K562 (cell line): ENCODE results near the gene TFAP2A. TPM values are rescaled to one million over a fixed set of nuclear protein-coding genes. Genes with fewer than 3 reads are reported as not detected.

Experiments used
- BDP1 ChIP-seq: IDR thresholded peaks from 3 replicates; pipeline ENCODE4 v1.6.1; 2011; ENCODE audit not compliant: insufficient read length, insufficient read depth
- BMI1 ChIP-seq: fragments of 150-350 bp; IDR thresholded peaks from 2 replicates; pipeline ENCODE4 v1.6.1; 2014; ENCODE audit warnings: low read length
- BRD4 ChIP-seq: fragments of 200-600 bp; sonication (generic); IDR thresholded peaks from 2 replicates; pipeline ENCODE4 v1.6.1; 2017; ENCODE audit warnings: inconsistent platforms
- CBFA2T2 ChIP-seq: fragments of 450-650 bp; conservative IDR thresholded peaks from 2 replicates; pipeline ENCODE4 v1.6.1; 2017; ENCODE audit warnings: mild to moderate bottlenecking
- CHD1 ChIP-seq: fragments of 200-600 bp; sonication (generic); IDR thresholded peaks from one replicate; pipeline ENCODE4 v1.6.1; 2012; ENCODE audit warnings: mild to moderate bottlenecking, moderate library complexity, low read length, inconsistent platforms
- DDX20 ChIP-seq: fragments of 450-650 bp; IDR thresholded peaks from 2 replicates; pipeline ENCODE4 v1.6.1; 2016; ENCODE audit warnings: missing genetic modification characterization, low read depth, mild to moderate bottlenecking, missing compliant biosample characterization, moderate library complexity
- EP400 ChIP-seq: fragments of 450-650 bp; IDR thresholded peaks from 2 replicates; pipeline ENCODE4 v1.6.1; 2017; ENCODE audit warnings: antibody characterized with exemption, mild to moderate bottlenecking, moderate library complexity
- EZH2 ChIP-seq: IDR thresholded peaks from 2 replicates; pipeline ENCODE4 v1.6.1; 2012; ENCODE audit warnings: low read depth, mild to moderate bottlenecking, inconsistent platforms, low read length, borderline replicate concordance
- GATAD2B ChIP-seq: fragments of 450-650 bp; IDR thresholded peaks from 2 replicates; pipeline ENCODE4 v1.6.1; 2017; ENCODE audit warnings: mild to moderate bottlenecking, borderline replicate concordance
- KDM4B ChIP-seq, 2 experiments: fragments of 450-650 bp in 1 of 2; sonication (generic) in 1 of 2; IDR thresholded peaks; 2 replicates each; pipeline ENCODE4 v1.6.1; 2016 to 2017; ENCODE audit warnings: borderline replicate concordance in 2 of 2, antibody characterized with exemption in 1 of 2, low read depth in 1 of 2, mild to moderate bottlenecking in 1 of 2
- KLF1 ChIP-seq: fragments of 450-650 bp; IDR thresholded peaks from 2 replicates; pipeline ENCODE4 v1.6.1; 2016; ENCODE audit warnings: missing genetic modification characterization, missing compliant biosample characterization
- KLF16 ChIP-seq: IDR thresholded peaks from 2 replicates; pipeline ENCODE4 v1.6.1; 2016; ENCODE audit warnings: antibody characterized with exemption
- NFE2 ChIP-seq: IDR thresholded peaks from 2 replicates; pipeline ENCODE4 v1.6.1; 2014; ENCODE audit warnings: antibody characterized with exemption, low read depth
- RCOR1 ChIP-seq, 2 experiments: IDR thresholded peaks; 2 replicates each; pipeline ENCODE4 v1.6.1; 2012; ENCODE audit warnings: low read depth in 2 of 2, low read length in 2 of 2, borderline replicate concordance in 1 of 2, improper control_type of control experiment in 1 of 2
- STAT5A ChIP-seq: IDR thresholded peaks from 2 replicates; pipeline ENCODE4 v1.6.1; 2012; ENCODE audit warnings: low read length, inconsistent platforms, borderline replicate concordance
- TARDBP ChIP-seq: fragments of 450-650 bp; IDR thresholded peaks from 2 replicates; pipeline ENCODE4 v1.6.1; 2016
- TCF7L2 ChIP-seq: fragments of 150-350 bp; IDR thresholded peaks from 2 replicates; pipeline ENCODE4 v1.6.1; 2016; ENCODE audit warnings: low read depth, mild to moderate bottlenecking, low read length, moderate library complexity
- TFAM ChIP-seq: fragments of 250-450 bp; sonication (Bioruptor Pico); conservative IDR thresholded peaks from 2 replicates; pipeline ENCODE4 v1.5.0; 2021; ENCODE audit warnings: mild to moderate bottlenecking, moderate library complexity
- TRIM24 ChIP-seq, 2 experiments: fragments of 450-650 bp; IDR thresholded peaks; 2 replicates each; pipeline ENCODE4 v1.6.1; 2016
- ZNF3 ChIP-seq: fragments of 250-450 bp; sonication (Bioruptor Pico); IDR thresholded peaks from 2 replicates; pipeline ENCODE4 v1.5.0; 2021; ENCODE audit warnings: mild to moderate bottlenecking, moderate library complexity
- ZNF561 ChIP-seq: fragments of 450-650 bp; formaldehyde crosslinking; conservative IDR thresholded peaks from 2 replicates; pipeline ENCODE4 v1.4.0; 2020; ENCODE audit warnings: mild to moderate bottlenecking, moderate library complexity
- ZNF586 ChIP-seq: fragments of 450-650 bp; formaldehyde crosslinking; conservative IDR thresholded peaks from 2 replicates; pipeline ENCODE4 v1.4.0; 2020; ENCODE audit warnings: mild to moderate bottlenecking, moderate library complexity
- ZNF644 ChIP-seq: fragments of 200-800 bp; sonication (Bioruptor generic); IDR thresholded peaks from 2 replicates; pipeline ENCODE4 v1.6.1; 2016; ENCODE audit warnings: low read depth, missing genetic modification characterization, missing compliant biosample characterization
- polyA plus RNA-seq, 8 experiments: library from polyadenylated mRNA; depleted of rRNA in 4 of 8; stranded (reverse) in 5 of 8; unstranded in 3 of 8; fragments of >200 nt; fragmentation: Nextera tagmentation in 2 of 8; fragmentation: Illumina TruSeq in 1 of 8; extraction: Ambion mirVana in 2 of 8; extraction: Trizol in 1 of 8; gene quantifications; 2 replicates each; pipeline versions ENCODE4 v1.2.1 to v1.2.3, GENCODE V29; 2011 to 2014; ENCODE audit warnings: inconsistent platforms in 1 of 8, missing spikeins in 1 of 8
- total RNA-seq, 7 experiments: library from RNA; depleted of rRNA in 6 of 7; stranded (reverse); fragments of >200 nt in 6 of 7; fragmentation: Illumina TruSeq in 2 of 7; extraction: Trizol in 2 of 7; gene quantifications; 2 replicates each; pipeline versions ENCODE4 v1.2.1 to v1.2.3, GENCODE V29; 2011 to 2021; ENCODE audit warnings: low replicate concordance in 1 of 7
- TF ChIP-seq, protein P1 (sequence below): fragments of 200-800 bp; sonication (Bioruptor generic); IDR thresholded peaks from 2 replicates; pipeline ENCODE4 v1.6.1; 2017; ENCODE audit warnings: missing genetic modification characterization, missing compliant biosample characterization
- TF ChIP-seq, protein P2 (sequence below): IDR thresholded peaks from 2 replicates; pipeline ENCODE4 v1.6.1; 2014; ENCODE audit warnings: antibody characterized with exemption
- TF ChIP-seq, protein P3 (sequence below): fragments of 450-650 bp; IDR thresholded peaks from 2 replicates; pipeline ENCODE4 v1.6.1; 2016; ENCODE audit warnings: missing biosample characterization, missing genetic modification characterization

The TFAP2A gene
- total and polyA plus RNA-seq, 9 of the 15 experiments (the other 6 are each of a cell fraction or from before 2014, with no cell fraction given): 0.14 to 0.53 (median 0.19) TPM; not detected in 1

DNA sequence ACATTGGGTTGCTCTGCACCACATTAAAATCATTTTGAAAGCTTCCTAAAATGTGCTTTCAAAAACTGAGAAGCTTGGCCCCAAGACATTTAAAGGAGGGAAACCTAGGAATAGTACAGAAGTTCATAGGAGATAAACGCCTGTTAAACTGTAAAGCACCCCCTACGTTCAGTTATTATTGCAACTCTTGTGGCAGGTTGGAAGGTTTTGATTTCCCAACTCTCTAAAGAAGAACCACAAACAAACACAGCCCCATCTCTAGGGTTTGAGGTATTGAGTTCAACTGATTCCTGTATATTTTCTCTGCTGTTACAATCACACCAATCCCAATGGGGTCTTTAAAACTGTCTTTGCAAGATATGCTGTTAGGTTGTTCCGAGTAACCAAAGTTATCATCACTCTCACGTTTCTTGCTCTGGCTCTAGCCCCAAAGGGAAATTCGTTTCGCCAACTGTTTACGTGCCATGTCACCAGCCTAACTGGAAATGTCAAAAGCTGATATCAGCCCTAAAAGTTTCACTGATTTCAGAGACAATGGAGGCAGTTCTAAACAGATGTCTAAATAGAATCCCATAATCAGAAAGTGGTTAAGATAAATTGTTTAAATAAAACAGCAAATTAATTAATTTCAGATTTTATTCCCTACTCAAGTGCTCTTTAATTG, 12.1 kb downstream of the TFAP2A start (continued):
- TF ChIP-seq CBFA2T2: peak; percentile 37; the same call in 1 of the 2 replicates
- TF ChIP-seq ZNF644: no peak
- TF ChIP-seq TFAM: no peak
- no peak for TF ChIP-seq TRIM24 (IDR thresholded peaks at IDR 0.05)
- TF ChIP-seq BDP1: no peak
- 0 out of 2 replicates have a peak, but pooled peaks have one; percentile 25 for TF ChIP-seq BRD4
- no peak for TF ChIP-seq ZNF561 (CRISPR knock-in tag)
- TF ChIP-seq KLF16: no peak
- no peak for TF ChIP-seq TCF7L2
- peak in 1 of 2 experiments; percentile 43; a peak in 1 of 4 replicates for TF ChIP-seq RCOR1 (IDR thresholded peaks at IDR 0.05; ENCODE audit: borderline replicate concordance in 1 of 2, low read depth in 2 of 2, low read length in 2 of 2)
- no peak for TF ChIP-seq NFE2
- TF ChIP-seq, protein P1, sequence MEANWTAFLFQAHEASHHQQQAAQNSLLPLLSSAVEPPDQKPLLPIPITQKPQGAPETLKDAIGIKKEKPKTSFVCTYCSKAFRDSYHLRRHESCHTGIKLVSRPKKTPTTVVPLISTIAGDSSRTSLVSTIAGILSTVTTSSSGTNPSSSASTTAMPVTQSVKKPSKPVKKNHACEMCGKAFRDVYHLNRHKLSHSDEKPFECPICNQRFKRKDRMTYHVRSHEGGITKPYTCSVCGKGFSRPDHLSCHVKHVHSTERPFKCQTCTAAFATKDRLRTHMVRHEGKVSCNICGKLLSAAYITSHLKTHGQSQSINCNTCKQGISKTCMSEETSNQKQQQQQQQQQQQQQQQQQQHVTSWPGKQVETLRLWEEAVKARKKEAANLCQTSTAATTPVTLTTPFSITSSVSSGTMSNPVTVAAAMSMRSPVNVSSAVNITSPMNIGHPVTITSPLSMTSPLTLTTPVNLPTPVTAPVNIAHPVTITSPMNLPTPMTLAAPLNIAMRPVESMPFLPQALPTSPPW: no peak
- TF ChIP-seq, protein P2, sequence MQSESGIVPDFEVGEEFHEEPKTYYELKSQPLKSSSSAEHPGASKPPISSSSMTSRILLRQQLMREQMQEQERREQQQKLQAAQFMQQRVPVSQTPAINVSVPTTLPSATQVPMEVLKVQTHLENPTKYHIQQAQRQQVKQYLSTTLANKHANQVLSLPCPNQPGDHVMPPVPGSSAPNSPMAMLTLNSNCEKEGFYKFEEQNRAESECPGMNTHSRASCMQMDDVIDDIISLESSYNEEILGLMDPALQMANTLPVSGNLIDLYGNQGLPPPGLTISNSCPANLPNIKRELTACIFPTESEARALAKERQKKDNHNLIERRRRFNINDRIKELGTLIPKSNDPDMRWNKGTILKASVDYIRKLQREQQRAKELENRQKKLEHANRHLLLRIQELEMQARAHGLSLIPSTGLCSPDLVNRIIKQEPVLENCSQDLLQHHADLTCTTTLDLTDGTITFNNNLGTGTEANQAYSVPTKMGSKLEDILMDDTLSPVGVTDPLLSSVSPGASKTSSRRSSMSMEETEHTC: no peak
- TF ChIP-seq CHD1: peak; percentile 23
- TF ChIP-seq, protein P3, sequence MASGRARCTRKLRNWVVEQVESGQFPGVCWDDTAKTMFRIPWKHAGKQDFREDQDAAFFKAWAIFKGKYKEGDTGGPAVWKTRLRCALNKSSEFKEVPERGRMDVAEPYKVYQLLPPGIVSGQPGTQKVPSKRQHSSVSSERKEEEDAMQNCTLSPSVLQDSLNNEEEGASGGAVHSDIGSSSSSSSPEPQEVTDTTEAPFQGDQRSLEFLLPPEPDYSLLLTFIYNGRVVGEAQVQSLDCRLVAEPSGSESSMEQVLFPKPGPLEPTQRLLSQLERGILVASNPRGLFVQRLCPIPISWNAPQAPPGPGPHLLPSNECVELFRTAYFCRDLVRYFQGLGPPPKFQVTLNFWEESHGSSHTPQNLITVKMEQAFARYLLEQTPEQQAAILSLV (tag): no peak
- TF ChIP-seq EP400: 0 out of 2 replicates have a peak, but pooled peaks have one; percentile 0
- no peak for TF ChIP-seq KDM4B (IDR thresholded peaks at IDR 0.05; ENCODE audit: borderline replicate concordance in 2 of 2, low read depth in 1 of 2)
- TF ChIP-seq KLF1 (tag): no peak
- 0 out of 2 replicates have a peak, but pooled peaks have one; percentile 18 for TF ChIP-seq STAT5A
- TF ChIP-seq DDX20 (tag): no peak
- TF ChIP-seq TARDBP: no peak
- no peak for TF ChIP-seq ZNF586
- no peak for TF ChIP-seq BMI1
- TF ChIP-seq GATAD2B: no peak
- no peak for TF ChIP-seq ZNF3 (CRISPR knock-in tag)
- no peak for TF ChIP-seq EZH2
